ENCODE measurements around the gene RELA. TPM values are rescaled to one million over a fixed set of nuclear protein-coding genes. Genes with fewer than 3 reads are reported as not detected.

Gene RELA
- total and polyA plus RNA-seq, 4 experiments from 2014 or later, result 36.5 to 173 (median 122) TPM

DNA sequence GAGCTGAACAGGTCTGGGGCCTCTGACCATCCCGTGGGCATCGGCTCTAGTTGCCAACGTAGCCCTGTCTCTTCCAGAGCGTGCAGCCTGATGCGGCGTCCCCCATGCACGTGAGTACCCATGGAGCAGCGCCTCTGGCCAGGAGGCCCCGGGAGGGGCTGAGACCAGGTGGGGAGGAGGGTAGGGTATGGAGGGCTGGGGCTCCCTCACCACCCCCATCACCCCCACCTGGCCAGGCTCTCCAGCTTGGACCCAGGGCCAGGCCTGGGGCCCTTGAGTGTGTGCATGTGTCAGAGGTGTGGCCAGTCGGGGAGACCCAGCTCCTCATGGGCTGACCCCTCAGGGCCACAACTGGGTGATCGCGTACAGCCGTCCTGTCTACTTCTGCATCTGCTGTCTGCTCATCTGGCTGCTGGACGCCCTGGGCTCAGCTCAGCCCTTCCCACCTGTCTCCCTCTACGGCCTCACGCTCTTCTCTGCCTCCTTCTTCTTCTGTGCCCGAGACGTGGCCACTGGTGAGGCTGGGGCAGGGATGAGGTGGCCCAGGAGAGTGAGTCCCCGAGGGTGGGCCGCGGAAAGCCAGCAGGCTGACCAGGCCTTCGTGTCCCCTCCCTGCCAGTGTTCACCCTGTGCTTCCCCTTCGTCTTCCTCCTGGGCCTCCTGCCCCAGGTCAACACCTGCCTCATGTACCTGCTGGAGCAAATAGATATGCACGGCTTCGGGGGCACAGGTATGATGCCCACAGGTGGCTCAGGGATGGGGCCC lies 38.7 kb downstream of the RELA start:
- CTCF ChIA-PET (ENCODE audit: partially characterized antibody), result interaction anchor here (1.1 to 3.4 kb wide), 4 partner anchors 14 to 147 kb away, joined by 3 to 19 read pairs (median 3); partner anchors contain the start of gene SIPA1

DNA sequence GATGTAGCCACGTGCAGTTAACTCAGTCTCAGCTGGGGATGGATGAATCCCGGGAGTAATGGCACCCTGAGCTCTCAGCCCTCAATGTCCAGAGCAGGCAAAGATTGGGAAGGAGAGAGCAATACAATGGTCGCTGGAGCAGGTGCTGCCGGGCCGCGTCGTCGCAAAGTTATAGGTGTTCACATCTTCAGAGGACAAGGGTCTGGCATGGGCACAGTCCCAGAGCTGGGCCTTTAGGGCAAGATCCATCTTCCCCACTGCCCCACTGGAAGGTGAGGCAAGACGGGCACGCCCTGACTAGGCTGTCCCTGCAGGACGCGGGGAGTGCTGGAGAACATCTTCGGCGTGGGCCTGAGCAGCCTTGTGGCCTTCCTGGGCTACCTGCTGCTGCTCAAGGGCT lies 39.5 kb downstream of the RELA start:
- Mint-ChIP-seq H3K4me1 (peaks cover 6 to 30% (median 8%) of the 10 kb centered on the region in 4 donors), H3K36me3 (peaks cover 0 to 61% of the 10 kb centered on the region in 2 donors), H3K9me3 (no peaks in the 10 kb centered on the region), H3K27me3 (no peaks in the 10 kb centered on the region), H3K4me3 (no peak overlapping the region), H3K27ac (peak overlapping the region in 2 of 7 donors; percentile 18 to 66)
- ChIA-PET POLR2A (ENCODE audit: partially characterized antibody) (interaction anchor here (0.7 to 4.6 kb wide), 4 partner anchors 16 to 30 kb away, joined by 3 to 34 read pairs (median 3); partner anchors contain the start of gene SIPA1), CTCF (ENCODE audit: partially characterized antibody) (interaction anchor here (1.1 kb wide), 2 partner anchors 16 to 148 kb away, joined by 3 read pairs; no protein-coding TSS in a partner anchor)
- Histone ChIP-seq H3K9me3 (ENCODE audit: control insufficient read depth in 1 of 2, low read length in 2 of 2) (no peaks in the 10 kb centered on the region), H3K36me3 (ENCODE audit: insufficient read depth, low read length) (peaks cover 73% of the 10 kb centered on the region), H3K27ac (ENCODE audit: low read depth, low read length) (no peak overlapping the region), H3K27me3 (ENCODE audit: insufficient read depth, low read length) (no peaks in the 10 kb centered on the region), H3K4me3 (ENCODE audit: low read length in 2 of 2) (no peak overlapping the region), H3K4me1 (ENCODE audit: insufficient read depth, low read length) (no peaks in the 10 kb centered on the region)
- DNase-seq, result no peak
- intact Hi-C loops (cut with micrococcal nuclease), result no loop called here

More for the DNA sequence above, 38.7 kb downstream of the RELA start:
- Histone ChIP-seq H3K4me1 (ENCODE audit: insufficient read depth, low read length) (no peaks in the 10 kb centered on the region), H3K4me3 (ENCODE audit: low read length in 2 of 2) (no peak overlapping the region), H3K36me3 (ENCODE audit: insufficient read depth, low read length) (peaks cover 71% of the 10 kb centered on the region), H3K9me3 (ENCODE audit: control insufficient read depth in 1 of 2, low read length in 2 of 2) (no peaks in the 10 kb centered on the region), H3K27me3 (ENCODE audit: insufficient read depth, low read length) (no peaks in the 10 kb centered on the region), H3K27ac (ENCODE audit: low read depth, low read length) (no peak overlapping the region)
- intact Hi-C loops (cut with micrococcal nuclease), result no loop called here
- POLR2A ChIA-PET (ENCODE audit: partially characterized antibody), result interaction anchor here (0.7 to 4.6 kb wide), 5 partner anchors 7 to 29 kb away, joined by 3 to 34 read pairs (median 3); partner anchors contain the start of gene SIPA1
- Mint-ChIP-seq H3K36me3 (peaks cover under 1 to 61% of the 10 kb centered on the region in 2 donors), H3K4me3 (no peak overlapping the region), H3K4me1 (peaks cover 6 to 23% (median 8%) of the 10 kb centered on the region in 4 donors), H3K27me3 (no peaks in the 10 kb centered on the region), H3K27ac (peak overlapping the region in 1 of 7 donors; percentile 77), H3K9me3 (no peaks in the 10 kb centered on the region)
- DNase-seq, result no peak

DNA sequence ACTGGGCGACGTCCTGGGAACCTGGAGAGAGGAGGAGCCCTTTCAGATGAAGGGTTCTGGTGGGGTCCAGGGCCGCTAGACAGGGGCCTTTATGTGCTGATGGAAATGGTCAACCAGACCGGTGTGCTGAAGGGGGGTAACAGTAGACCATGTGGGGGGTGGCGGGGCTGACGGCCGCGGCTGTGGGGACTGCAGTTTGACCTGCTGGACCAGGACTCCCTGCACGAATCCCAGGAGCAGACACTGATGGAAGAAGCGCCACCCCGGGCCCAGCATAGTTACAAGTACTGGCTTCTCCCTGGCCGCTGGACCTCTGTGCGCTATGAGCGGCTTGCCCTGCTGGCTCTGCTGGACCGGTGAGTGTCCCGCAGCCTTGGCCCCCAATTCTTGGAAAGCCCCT lies 40.7 kb downstream of the RELA start:
- H3K27ac Mint-ChIP-seq, result peak overlapping the region in 1 of 7 donors; percentile 2
- ChIA-PET CTCF (ENCODE audit: partially characterized antibody) (no interaction called here), POLR2A (ENCODE audit: partially characterized antibody) (interaction anchor here (1.2 to 4.6 kb wide), 2 partner anchors 17 to 30 kb away, joined by 3 to 34 read pairs; partner anchors contain the start of gene SIPA1)
- Histone ChIP-seq H3K9me3 (ENCODE audit: control insufficient read depth in 1 of 2, low read length in 2 of 2) (no peaks in the 10 kb centered on the region), H3K27me3 (ENCODE audit: insufficient read depth, low read length) (no peaks in the 10 kb centered on the region), H3K4me3 (ENCODE audit: low read length in 2 of 2) (no peak overlapping the region), H3K36me3 (ENCODE audit: insufficient read depth, low read length) (peaks cover 73% of the 10 kb centered on the region), H3K27ac (ENCODE audit: low read depth, low read length) (no peak overlapping the region), H3K4me1 (ENCODE audit: insufficient read depth, low read length) (peaks cover 6% of the 10 kb centered on the region)
- no peak overlapping the region for H3K4me3 Mint-ChIP-seq
- no peak for DNase-seq
- H3K36me3 Mint-ChIP-seq, result peaks cover under 1 to 55% of the 10 kb centered on the region in 2 donors
- H3K9me3 Mint-ChIP-seq, result no peaks in the 10 kb centered on the region
- intact Hi-C loops (cut with micrococcal nuclease), result no loop called here
- H3K4me1 Mint-ChIP-seq, result peaks cover 8 to 40% (median 10%) of the 10 kb centered on the region in 4 donors
- no peaks in the 10 kb centered on the region for H3K27me3 Mint-ChIP-seq

DNA sequence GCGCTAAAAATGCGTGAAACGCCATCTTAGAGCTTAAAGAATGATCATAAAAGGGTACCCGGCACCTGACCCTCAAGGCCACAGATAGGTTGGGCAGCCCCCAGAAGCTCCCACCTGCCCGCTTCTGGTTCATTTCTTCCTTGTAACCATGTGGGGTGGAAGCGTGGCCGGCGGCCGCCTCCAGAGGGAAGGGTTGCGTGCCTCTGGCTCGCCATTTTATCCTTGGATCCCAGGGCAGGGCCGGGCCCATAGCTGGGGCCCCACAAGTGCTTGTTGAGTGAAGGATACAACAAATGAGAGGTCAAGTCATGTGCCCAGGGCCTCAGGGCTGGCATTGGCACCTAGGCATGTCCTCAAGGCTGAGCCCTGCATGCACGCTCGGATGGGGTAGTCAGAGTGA lies 41.3 kb downstream of the RELA start:
- peaks cover 68% of the 10 kb centered on the region for H3K36me3 ChIP-seq (ENCODE audit: insufficient read depth, low read length)
- Mint-ChIP-seq H3K4me1 (peaks cover 14 to 45% (median 16%) of the 10 kb centered on the region in 4 donors), H3K27me3 (no peaks in the 10 kb centered on the region), H3K4me3 (no peak overlapping the region), H3K36me3 (peaks cover 6 to 56% of the 10 kb centered on the region in 2 donors), H3K27ac (peak overlapping the region in 1 of 7 donors; percentile 59), H3K9me3 (no peaks in the 10 kb centered on the region)
- DNase-seq, result no peak
- H3K4me1 ChIP-seq (ENCODE audit: insufficient read depth, low read length), result peaks cover 12% of the 10 kb centered on the region
- H3K9me3 ChIP-seq (ENCODE audit: control insufficient read depth in 1 of 2, low read length in 2 of 2), result no peaks in the 10 kb centered on the region
- H3K27ac ChIP-seq (ENCODE audit: low read depth, low read length), result no peak overlapping the region
- H3K4me3 ChIP-seq (ENCODE audit: low read length in 2 of 2), result no peak overlapping the region
- CTCF ChIA-PET (ENCODE audit: partially characterized antibody), result interaction anchor here (1.6 kb wide), 1 partner anchor 90 kb away, joined by 3 read pairs; the partner anchor contains the start of gene KAT5
- H3K27me3 ChIP-seq (ENCODE audit: insufficient read depth, low read length), result no peaks in the 10 kb centered on the region
- POLR2A ChIA-PET (ENCODE audit: partially characterized antibody), result interaction anchor here (1.2 to 4.6 kb wide), 2 partner anchors 18 to 31 kb away, joined by 3 to 34 read pairs; partner anchors contain the start of gene SIPA1
- intact Hi-C loops (cut with micrococcal nuclease), result no loop called here

DNA sequence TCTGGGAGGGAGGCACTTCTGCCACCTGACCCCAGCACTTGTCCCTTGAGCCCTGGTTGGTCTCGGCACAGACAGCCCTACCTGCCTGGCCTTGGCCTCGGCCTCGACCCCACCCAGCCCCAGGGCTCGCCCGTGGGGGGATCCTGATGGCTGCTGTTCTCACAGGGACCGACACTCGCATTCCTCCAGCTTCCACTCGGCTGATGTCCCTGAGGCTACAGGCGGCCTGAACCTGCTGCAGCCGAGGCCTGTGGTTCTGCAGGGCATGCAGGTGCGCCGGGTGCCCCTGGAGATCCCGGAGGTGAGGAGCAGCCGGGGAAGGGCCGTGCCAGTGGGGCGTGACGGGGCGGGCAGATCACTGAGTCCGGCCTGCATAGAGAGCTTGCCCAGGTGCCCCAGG lies 42.0 kb downstream of the RELA start:
- intact Hi-C loops (cut with micrococcal nuclease), result no loop called here
- Histone ChIP-seq H3K36me3 (ENCODE audit: insufficient read depth, low read length) (peaks cover 60% of the 10 kb centered on the region), H3K27me3 (ENCODE audit: insufficient read depth, low read length) (no peaks in the 10 kb centered on the region), H3K4me1 (ENCODE audit: insufficient read depth, low read length) (peaks cover 14% of the 10 kb centered on the region), H3K4me3 (ENCODE audit: low read length in 2 of 2) (no peak overlapping the region), H3K27ac (ENCODE audit: low read depth, low read length) (no peak overlapping the region), H3K9me3 (ENCODE audit: control insufficient read depth in 1 of 2, low read length in 2 of 2) (no peaks in the 10 kb centered on the region)
- peak overlapping the region in 1 of 7 donors; percentile 59 for H3K27ac Mint-ChIP-seq
- H3K36me3 Mint-ChIP-seq, result peaks cover 8 to 51% of the 10 kb centered on the region in 2 donors
- H3K27me3 Mint-ChIP-seq, result no peaks in the 10 kb centered on the region
- CTCF ChIA-PET (ENCODE audit: partially characterized antibody), result interaction anchor here (1.6 kb wide), 1 partner anchor 91 kb away, joined by 3 read pairs; the partner anchor contains the start of gene KAT5
- H3K4me1 Mint-ChIP-seq, result peaks cover 12 to 40% (median 14%) of the 10 kb centered on the region in 4 donors
- H3K9me3 Mint-ChIP-seq, result no peaks in the 10 kb centered on the region
- POLR2A ChIA-PET (ENCODE audit: partially characterized antibody), result interaction anchor here (1.4 to 4.6 kb wide), 2 partner anchors 18 to 159 kb away, joined by 3 to 34 read pairs; partner anchors contain the start of gene SIPA1
- no peak overlapping the region for H3K4me3 Mint-ChIP-seq
- no peak for DNase-seq

DNA sequence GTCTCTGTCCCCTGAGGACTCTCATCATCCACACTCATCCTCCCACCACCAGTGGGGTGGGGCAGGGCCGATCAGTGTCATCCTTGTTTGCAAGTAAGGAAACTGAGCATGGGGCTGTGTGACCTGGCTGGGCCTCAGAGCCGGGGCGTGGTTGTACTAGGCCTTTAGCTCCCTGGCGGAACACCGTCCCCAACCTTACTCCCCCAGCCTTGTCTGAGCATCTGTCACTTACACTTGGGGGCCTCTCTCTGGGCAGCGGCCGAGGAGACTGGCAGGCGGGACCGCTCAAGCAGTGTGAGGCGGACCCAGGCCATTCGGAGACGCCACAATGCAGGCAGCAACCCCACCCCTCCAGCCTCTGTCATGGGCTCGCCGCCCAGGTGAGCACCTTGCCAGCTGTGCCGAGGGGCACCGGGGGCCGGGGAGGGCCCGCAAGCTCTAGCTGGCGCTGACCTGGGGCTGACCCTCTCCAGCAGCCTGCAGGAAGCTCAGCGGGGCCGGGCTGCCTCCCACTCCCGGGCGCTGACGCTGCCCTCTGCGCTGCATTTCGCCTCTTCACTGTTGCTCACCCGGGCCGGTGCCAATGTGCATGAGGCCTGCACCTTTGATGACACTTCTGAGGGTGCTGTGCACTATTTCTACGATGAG lies 43.3 kb downstream of the RELA start:
- Mint-ChIP-seq H3K9me3 (no peaks in the 10 kb centered on the region), H3K27me3 (no peaks in the 10 kb centered on the region), H3K27ac (peak overlapping the region in 1 of 7 donors; percentile 29), H3K4me1 (peaks cover 13 to 40% (median 19%) of the 10 kb centered on the region in 4 donors), H3K4me3 (peak overlapping the region in 1 of 8 donors; percentile 39), H3K36me3 (peaks cover 8 to 55% of the 10 kb centered on the region in 2 donors)
- CTCF ChIA-PET (ENCODE audit: partially characterized antibody), result interaction anchor here (0.9 to 1.0 kb wide), 2 partner anchors 68 to 160 kb away, joined by 3 read pairs; no protein-coding TSS in a partner anchor
- Histone ChIP-seq H3K36me3 (ENCODE audit: insufficient read depth, low read length) (peaks cover 54% of the 10 kb centered on the region), H3K27ac (ENCODE audit: low read depth, low read length) (no peak overlapping the region), H3K9me3 (ENCODE audit: control insufficient read depth in 1 of 2, low read length in 2 of 2) (no peaks in the 10 kb centered on the region), H3K4me3 (ENCODE audit: low read length in 2 of 2) (no peak overlapping the region), H3K27me3 (ENCODE audit: insufficient read depth, low read length) (no peaks in the 10 kb centered on the region), H3K4me1 (ENCODE audit: insufficient read depth, low read length) (peaks cover 14% of the 10 kb centered on the region)
- POLR2A ChIA-PET (ENCODE audit: partially characterized antibody), result interaction anchor here (1.4 to 8.1 kb wide), 2 partner anchors 21 to 160 kb away, joined by 3 to 113 read pairs; partner anchors contain the start of gene SIPA1
- DNase-seq, result no peak
- intact Hi-C loops (cut with micrococcal nuclease), result loop anchor here (5.0 kb wide), 1 partner anchor 93 kb away; the partner anchor contains the start of gene KAT5

All from CD4-positive, alpha-beta memory T cell (primary cell).